IMR-90 (cell line): ENCODE results near the gene ZNF341. TPM values are rescaled to one million over a fixed set of nuclear protein-coding genes. Genes with fewer than 3 reads are reported as not detected.

ENCODE experiments used
- ATAC-seq: fragments of 200-7000 bp; cut with Tn5 transposase; 2 replicates; pipeline ENCODE4 v1.9.1; 2020; ENCODE audit warnings: low read depth, mild to moderate bottlenecking, moderate library complexity
- BruUV-seq: library from RNA; stranded (reverse); fragments of 400-500 nt; replicated peaks from 2 replicates; lab custom pipeline; 2021; lab: Mats Ljungman, UMichigan
- CTCF ChIA-PET: fragments of 300-600 bp; formaldehyde crosslinking; extraction: SDS; loops from one replicate; lab custom pipeline; 2021; ENCODE audit warnings: antibody characterized with exemption; lab: Yijun Ruan, JAX
- POLR2A ChIA-PET: fragments of 300-600 bp; sonication (Branson Sonifier 250); formaldehyde crosslinking; loops from one replicate; lab custom pipeline; 2022; ENCODE audit warnings: antibody characterized with exemption; ENCODE audit not compliant: unreplicated experiment; lab: Charles Lee
- DNase-seq: peaks from one replicate; pipeline ENCODE4 v3.0.0; 2013
- H2AFZ ChIP-seq: replicated peaks from 2 replicates; pipeline ENCODE3; 2013; ENCODE audit warnings: low read length, mild to moderate bottlenecking; ENCODE audit not compliant: poor library complexity
- H2AK5ac ChIP-seq: 2 replicates; pipeline ENCODE4 v1.6.1; 2013; ENCODE audit warnings: low read depth, low read length, inconsistent platforms
- H2AK9ac ChIP-seq: replicated peaks from 2 replicates; pipeline ENCODE3; 2013; ENCODE audit warnings: mild to moderate bottlenecking, low read depth, low read length, moderate library complexity; ENCODE audit not compliant: poor library complexity
- H2BK120ac ChIP-seq: 2 replicates; pipeline ENCODE4 v1.6.1; 2013; ENCODE audit warnings: low read depth, low read length, inconsistent platforms
- H2BK15ac ChIP-seq: 3 replicates; pipeline ENCODE4 v1.6.1; 2013; ENCODE audit warnings: low read depth, low read length, inconsistent platforms
- H2BK20ac ChIP-seq: 2 replicates; pipeline ENCODE4 v1.6.1; 2013; ENCODE audit warnings: low read depth, mild to moderate bottlenecking, inconsistent platforms, low read length, moderate library complexity
- H2BK5ac ChIP-seq: 2 replicates; pipeline ENCODE4 v1.6.1; 2013; ENCODE audit warnings: mild to moderate bottlenecking, low read depth, low read length, inconsistent platforms; ENCODE audit not compliant: poor library complexity, severe bottlenecking
- H3K14ac ChIP-seq: replicated peaks from 2 replicates; pipeline ENCODE4 v1.6.1; 2013; ENCODE audit warnings: low read depth, low read length, inconsistent platforms
- H3K18ac ChIP-seq: 2 replicates; pipeline ENCODE4 v1.6.1; 2013; ENCODE audit warnings: low read depth, low read length, control low read depth
- H3K23ac ChIP-seq: 2 replicates; pipeline ENCODE4 v1.6.1; 2013; ENCODE audit warnings: low read depth, low read length, inconsistent platforms
- H3K27ac ChIP-seq: 2 replicates; pipeline ENCODE4 v1.5.1; 2013; ENCODE audit warnings: mild to moderate bottlenecking, control low read depth, low read length; ENCODE audit not compliant: insufficient read depth
- H3K27me3 ChIP-seq: 2 replicates; pipeline ENCODE4 v1.6.1; 2013; ENCODE audit warnings: low read length; ENCODE audit not compliant: control insufficient read depth, insufficient read depth
- H3K36me3 ChIP-seq: 2 replicates; pipeline ENCODE4 v1.6.1; 2013; ENCODE audit warnings: low read length, mixed read lengths; ENCODE audit not compliant: control insufficient read depth, insufficient read depth
- H3K4ac ChIP-seq: 2 replicates; pipeline ENCODE4 v1.6.1; 2013; ENCODE audit warnings: low read depth, low read length, inconsistent platforms
- H3K4me1 ChIP-seq: 2 replicates; pipeline ENCODE4 v1.6.1; 2013; ENCODE audit warnings: low read length, mixed read lengths; ENCODE audit not compliant: control insufficient read depth, insufficient read depth
- H3K4me2 ChIP-seq: 2 replicates; pipeline ENCODE4 v1.6.1; 2013; ENCODE audit warnings: low read depth, mild to moderate bottlenecking, control low read depth, low read length, moderate library complexity
- H3K4me3 ChIP-seq: 2 replicates; pipeline ENCODE4 v1.5.1; 2013; ENCODE audit warnings: low read depth, mild to moderate bottlenecking, control low read depth, low read length, moderate library complexity; ENCODE audit not compliant: insufficient read depth
- H3K56ac ChIP-seq: 2 replicates; pipeline ENCODE4 v1.6.1; 2013; ENCODE audit warnings: low read length, inconsistent platforms; ENCODE audit not compliant: insufficient read depth; ENCODE audit errors: extremely low read depth
- H3K79me1 ChIP-seq, 2 experiments: 2 replicates each; pipeline ENCODE4 v1.6.1; 2013; ENCODE audit warnings: low read length in 2 of 2, inconsistent platforms in 1 of 2, low read depth in 1 of 2
- H3K9ac ChIP-seq: 2 replicates; pipeline ENCODE4 v1.6.1; 2013; ENCODE audit warnings: low read depth, low read length, control low read depth
- H3K9me1 ChIP-seq: 2 replicates; pipeline ENCODE4 v1.6.1; 2013; ENCODE audit warnings: low read length, inconsistent platforms; ENCODE audit not compliant: insufficient read depth
- H3K9me3 ChIP-seq: 2 replicates; pipeline ENCODE4 v1.6.1; 2013; ENCODE audit warnings: low read length; ENCODE audit not compliant: control insufficient read depth, insufficient read depth
- H4K20me1 ChIP-seq: 2 replicates; pipeline ENCODE4 v1.6.1; 2013; ENCODE audit warnings: low read length, inconsistent platforms; ENCODE audit not compliant: insufficient read depth
- H4K5ac ChIP-seq: 2 replicates; pipeline ENCODE4 v1.6.1; 2013; ENCODE audit warnings: mild to moderate bottlenecking, low read depth, low read length, control low read depth
- H4K8ac ChIP-seq, 2 experiments: 2 replicates each; pipeline ENCODE4 v1.6.1; 2013; ENCODE audit warnings: low read depth in 2 of 2, low read length in 2 of 2, control low read depth in 1 of 2, inconsistent platforms in 1 of 2
- H4K91ac ChIP-seq: 2 replicates; pipeline ENCODE4 v1.6.1; 2013; ENCODE audit warnings: low read depth, low read length, inconsistent platforms; ENCODE audit not compliant: insufficient read depth
- BHLHE40 ChIP-seq: fragments of 150-350 bp; IDR thresholded peaks from 2 replicates; pipeline ENCODE4 v1.6.1; 2016; ENCODE audit warnings: mild to moderate bottlenecking, low read depth, low read length
- CEBPB ChIP-seq: IDR thresholded peaks from 2 replicates; pipeline ENCODE4 v1.6.1; 2012; ENCODE audit warnings: low read depth, low read length, improper control_type of control experiment
- CHD1 ChIP-seq: IDR thresholded peaks from 2 replicates; pipeline ENCODE4 v1.6.1; 2012; ENCODE audit warnings: low read depth, low read length, improper control_type of control experiment
- FOS ChIP-seq: fragments of 150-350 bp; IDR thresholded peaks from 2 replicates; pipeline ENCODE4 v1.6.1; 2016; ENCODE audit warnings: low read depth, low read length
- MAFK ChIP-seq: IDR thresholded peaks from 2 replicates; pipeline ENCODE4 v1.6.1; 2012; ENCODE audit warnings: low read depth, low read length, improper control_type of control experiment
- MXI1 ChIP-seq: IDR thresholded peaks from 2 replicates; pipeline ENCODE4 v1.6.1; 2012; ENCODE audit warnings: low read depth, mild to moderate bottlenecking, low read length, moderate library complexity, borderline replicate concordance
- NFE2L2 ChIP-seq: fragments of 150-350 bp; IDR thresholded peaks from 2 replicates; pipeline ENCODE4 v1.6.1; 2016; ENCODE audit warnings: low read depth, mild to moderate bottlenecking, low read length
- POLR2A ChIP-seq: IDR thresholded peaks from 2 replicates; pipeline ENCODE4 v1.6.1; 2012; ENCODE audit warnings: mild to moderate bottlenecking, low read depth, low read length
- RAD21 ChIP-seq: IDR thresholded peaks from 2 replicates; pipeline ENCODE4 v1.6.1; 2012; ENCODE audit warnings: low read length, improper control_type of control experiment
- RCOR1 ChIP-seq: IDR thresholded peaks from 2 replicates; pipeline ENCODE4 v1.6.1; 2012; ENCODE audit warnings: mild to moderate bottlenecking, low read length, improper control_type of control experiment; ENCODE audit not compliant: insufficient replicate concordance
- RFX5 ChIP-seq: IDR thresholded peaks from 2 replicates; pipeline ENCODE4 v1.8.0; 2012; ENCODE audit warnings: low read depth, mild to moderate bottlenecking, low read length, moderate library complexity
- SMC3 ChIP-seq: fragments of 150-350 bp; IDR thresholded peaks from 2 replicates; pipeline ENCODE4 v1.6.1; 2016; ENCODE audit warnings: low read depth, mild to moderate bottlenecking, antibody characterized with exemption, low read length, moderate library complexity
- WGBS, 2 experiments: methylation state at CpG; one replicate each; pipeline versions ENCODE4 v1.1.5 to v1.1.7; 2013; ENCODE audit warnings: missing lambda C conversion rate in 2 of 2; ENCODE audit not compliant: insufficient read length in 1 of 2; ENCODE audit errors: extremely low coverage in 2 of 2; 5-methylcytosine and 5-hydroxymethylcytosine counted together
- dilution Hi-C: fragments of 300-500 bp; cut with HindIII; formaldehyde crosslinking; loops from one replicate; pipeline ENCODE4 v1.14.3; 2018; ENCODE audit warnings: low sequenced_read_pairs; ENCODE audit not compliant: unreplicated experiment
- in situ Hi-C: fragments of 300-500 bp; cut with MboI; formaldehyde crosslinking; loops from 3 replicates; pipeline ENCODE4 v1.14.3; 2019; ENCODE audit warnings: low sequenced_read_pairs, inconsistent platforms, mixed read lengths
- intact Hi-C: fragments of 100-400 bp; cut with micrococcal nuclease; formaldehyde crosslinking; loops from 2 replicates; pipeline ENCODE4 v1.10.0; 2022
- polyA plus RNA-seq, 3 experiments: library from polyadenylated mRNA; depleted of rRNA; stranded (reverse); fragments of >200 nt; gene quantifications; 2 replicates each; pipeline ENCODE4 v1.2.3, GENCODE V29; 2012; ENCODE audit warnings: low replicate concordance in 1 of 3
- total RNA-seq: library from RNA; depleted of rRNA; stranded (reverse); fragments of >200 nt; gene quantifications from 2 replicates; pipeline ENCODE4 v1.2.3, GENCODE V29; 2012
- TF ChIP-seq, protein P1 (sequence below): fragments of 150-350 bp; IDR thresholded peaks from 2 replicates; pipeline ENCODE4 v1.6.1; 2016; ENCODE audit warnings: low read depth, mild to moderate bottlenecking, low read length, moderate library complexity, borderline replicate concordance
- TF ChIP-seq, protein P2 (sequence below): fragments of 150-350 bp; IDR thresholded peaks from 2 replicates; pipeline ENCODE4 v1.6.1; 2017; ENCODE audit warnings: mild to moderate bottlenecking, antibody characterized with exemption, low read length, low read depth
- TF ChIP-seq, protein P3 (sequence below): conservative IDR thresholded peaks from 2 replicates; pipeline ENCODE4 v1.5.1; 2012; ENCODE audit warnings: mild to moderate bottlenecking, low read depth, low read length, improper control_type of control experiment

The ZNF341 gene
- total and polyA plus RNA-seq, 2 of the 4 experiments (the other 2 are of a cell fraction) = 1.1 to 3.4 TPM

DNA sequence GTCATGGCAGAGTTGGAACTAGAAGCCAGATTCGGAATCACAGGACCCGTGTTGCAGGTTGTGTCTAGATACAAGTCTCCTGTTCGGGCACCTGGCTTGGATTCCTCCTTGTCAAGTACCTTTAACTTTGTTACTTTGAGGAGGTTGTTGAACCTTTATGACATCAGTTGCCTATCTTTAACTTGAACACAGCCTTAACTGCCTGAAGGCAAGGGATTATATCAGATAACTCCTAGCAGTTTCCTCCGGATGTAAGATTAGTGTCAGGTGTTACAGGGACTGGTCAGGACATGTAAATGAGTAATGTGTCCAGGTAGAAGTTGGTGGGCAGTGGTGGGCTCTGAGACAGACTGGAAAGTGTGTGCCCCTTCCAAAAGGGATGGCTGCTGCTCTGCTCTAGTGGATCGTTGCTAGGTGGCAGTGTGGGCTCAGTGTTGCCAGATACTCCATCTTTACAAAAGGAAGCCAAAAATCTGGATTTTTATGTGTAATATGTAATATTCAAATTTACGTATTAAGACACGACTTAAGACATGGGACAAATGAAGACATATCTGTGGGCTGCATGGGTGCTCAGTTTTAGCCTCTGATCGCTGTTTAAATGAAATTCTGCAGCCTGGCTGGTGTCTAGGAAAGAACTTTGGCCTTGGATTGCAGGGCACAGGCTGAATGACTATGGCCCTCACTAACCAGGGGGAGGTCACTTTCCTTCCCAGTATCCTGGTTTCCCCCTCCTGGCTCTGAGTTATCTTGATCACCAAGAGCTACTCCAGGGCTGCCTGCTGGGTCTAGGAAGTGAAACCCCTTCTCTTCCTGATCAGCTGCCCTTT lies 106.5 kb downstream of the ZNF341 start:
- peaks cover 12% of the 10 kb centered on the region for H3K4me1 ChIP-seq
- no peak overlapping the region for H3K23ac ChIP-seq
- CTCF ChIA-PET = interaction anchor here (0.6 kb wide), 1 partner anchor 308 kb away, joined by 3 read pairs; no protein-coding TSS in a partner anchor
- H3K4me3 ChIP-seq = no peak overlapping the region
- H3K4me2 ChIP-seq = no peak overlapping the region
- POLR2A ChIA-PET = no interaction called here
- DNase-seq (no peak), ATAC-seq (no peak)
- H2AFZ ChIP-seq = no peak overlapping the region
- H3K56ac ChIP-seq = no peak overlapping the region
- in situ Hi-C loops (no loop called here), intact Hi-C loops (no loop called here), dilution Hi-C loops (no loop called here)
- H3K4ac ChIP-seq = no peak overlapping the region
- no peak overlapping the region for H2BK20ac ChIP-seq
- H2AK5ac ChIP-seq = no peak overlapping the region
- H2BK15ac ChIP-seq = no peak overlapping the region
- H2AK9ac ChIP-seq = no peak overlapping the region
- H3K36me3 ChIP-seq = no peaks in the 10 kb centered on the region
- H2BK5ac ChIP-seq = no peak overlapping the region
- H4K20me1 ChIP-seq = peaks cover 92% of the 10 kb centered on the region
- BruUV-seq = no TSS peak
- no peak overlapping the region for H2BK120ac ChIP-seq
- H3K27me3 ChIP-seq = no peaks in the 10 kb centered on the region
- no peak overlapping the region for H3K14ac ChIP-seq
- H4K5ac ChIP-seq = no peak overlapping the region
- H3K9ac ChIP-seq = no peak overlapping the region
- peaks cover 61 to 93% of the 10 kb centered on the region in 2 experiments for H3K79me1 ChIP-seq
- no peak overlapping the region for H4K91ac ChIP-seq
- 82% methylated on average over 3 of the region's 8 CpGs; no CpG with 5 or more reads in 1 of the 2 experiments for WGBS, 2 experiments
- no peaks in the 10 kb centered on the region for H3K9me3 ChIP-seq
- H3K9me1 ChIP-seq = peaks cover 37% of the 10 kb centered on the region
- H4K8ac ChIP-seq = no peak overlapping the region
- H3K18ac ChIP-seq = no peak overlapping the region
- H3K27ac ChIP-seq = no peak overlapping the region
- no peak for TF ChIP-seq SMC3
- TF ChIP-seq, protein P1, sequence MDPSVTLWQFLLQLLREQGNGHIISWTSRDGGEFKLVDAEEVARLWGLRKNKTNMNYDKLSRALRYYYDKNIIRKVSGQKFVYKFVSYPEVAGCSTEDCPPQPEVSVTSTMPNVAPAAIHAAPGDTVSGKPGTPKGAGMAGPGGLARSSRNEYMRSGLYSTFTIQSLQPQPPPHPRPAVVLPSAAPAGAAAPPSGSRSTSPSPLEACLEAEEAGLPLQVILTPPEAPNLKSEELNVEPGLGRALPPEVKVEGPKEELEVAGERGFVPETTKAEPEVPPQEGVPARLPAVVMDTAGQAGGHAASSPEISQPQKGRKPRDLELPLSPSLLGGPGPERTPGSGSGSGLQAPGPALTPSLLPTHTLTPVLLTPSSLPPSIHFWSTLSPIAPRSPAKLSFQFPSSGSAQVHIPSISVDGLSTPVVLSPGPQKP = no peak
- TF ChIP-seq POLR2A = no peak
- TF ChIP-seq, protein P2, sequence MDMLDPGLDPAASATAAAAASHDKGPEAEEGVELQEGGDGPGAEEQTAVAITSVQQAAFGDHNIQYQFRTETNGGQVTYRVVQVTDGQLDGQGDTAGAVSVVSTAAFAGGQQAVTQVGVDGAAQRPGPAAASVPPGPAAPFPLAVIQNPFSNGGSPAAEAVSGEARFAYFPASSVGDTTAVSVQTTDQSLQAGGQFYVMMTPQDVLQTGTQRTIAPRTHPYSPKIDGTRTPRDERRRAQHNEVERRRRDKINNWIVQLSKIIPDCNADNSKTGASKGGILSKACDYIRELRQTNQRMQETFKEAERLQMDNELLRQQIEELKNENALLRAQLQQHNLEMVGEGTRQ = no peak
- no peak for TF ChIP-seq FOS
- TF ChIP-seq MXI1 = no peak
- no peak for TF ChIP-seq RFX5
- no peak for TF ChIP-seq BHLHE40
- no peak for TF ChIP-seq RAD21
- no peak for TF ChIP-seq RCOR1
- TF ChIP-seq MAFK = no peak
- TF ChIP-seq NFE2L2 = no peak
- TF ChIP-seq CEBPB = no peak
- TF ChIP-seq, protein P3, sequence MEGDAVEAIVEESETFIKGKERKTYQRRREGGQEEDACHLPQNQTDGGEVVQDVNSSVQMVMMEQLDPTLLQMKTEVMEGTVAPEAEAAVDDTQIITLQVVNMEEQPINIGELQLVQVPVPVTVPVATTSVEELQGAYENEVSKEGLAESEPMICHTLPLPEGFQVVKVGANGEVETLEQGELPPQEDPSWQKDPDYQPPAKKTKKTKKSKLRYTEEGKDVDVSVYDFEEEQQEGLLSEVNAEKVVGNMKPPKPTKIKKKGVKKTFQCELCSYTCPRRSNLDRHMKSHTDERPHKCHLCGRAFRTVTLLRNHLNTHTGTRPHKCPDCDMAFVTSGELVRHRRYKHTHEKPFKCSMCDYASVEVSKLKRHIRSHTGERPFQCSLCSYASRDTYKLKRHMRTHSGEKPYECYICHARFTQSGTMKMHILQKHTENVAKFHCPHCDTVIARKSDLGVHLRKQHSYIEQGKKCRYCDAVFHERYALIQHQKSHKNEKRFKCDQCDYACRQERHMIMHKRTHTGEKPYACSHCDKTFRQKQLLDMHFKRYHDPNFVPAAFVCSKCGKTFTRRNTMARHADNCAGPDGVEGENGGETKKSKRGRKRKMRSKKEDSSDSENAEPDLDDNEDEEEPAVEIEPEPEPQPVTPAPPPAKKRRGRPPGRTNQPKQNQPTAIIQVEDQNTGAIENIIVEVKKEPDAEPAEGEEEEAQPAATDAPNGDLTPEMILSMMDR = no peak
- no peak for TF ChIP-seq CHD1
